WTC11 (cell line): ENCODE measurements around the gene GLCCI1.

ENCODE experiments used
- ATF3 ChIP-seq: sonication (generic); formaldehyde crosslinking; conservative IDR thresholded peaks from 2 replicates; pipeline ENCODE4 v1.8.1; 2022; ENCODE audit warnings: mild to moderate bottlenecking, missing genetic modification reagents
- CTCF ChIP-seq: fragments of 200-600 bp; IDR thresholded peaks from 2 replicates; pipeline ENCODE4 v1.8.0; 2022; ENCODE audit warnings: antibody characterized with exemption
- E2F1 ChIP-seq: sonication (generic); formaldehyde crosslinking; IDR thresholded peaks from 2 replicates; pipeline ENCODE4 v1.8.0; 2022; ENCODE audit warnings: mild to moderate bottlenecking, missing genetic modification reagents
- HMGXB4 ChIP-seq: sonication (generic); formaldehyde crosslinking; IDR thresholded peaks from 2 replicates; pipeline ENCODE4 v1.8.1; 2023; ENCODE audit warnings: mild to moderate bottlenecking, moderate library complexity, missing genetic modification reagents
- MAX ChIP-seq: sonication (generic); formaldehyde crosslinking; IDR thresholded peaks from 2 replicates; pipeline ENCODE4 v1.8.0; 2022; ENCODE audit warnings: mild to moderate bottlenecking, missing genetic modification reagents
- PREB ChIP-seq: sonication (generic); formaldehyde crosslinking; IDR thresholded peaks from 2 replicates; pipeline ENCODE4 v1.8.1; 2022; ENCODE audit warnings: mild to moderate bottlenecking, missing genetic modification reagents, moderate library complexity, borderline replicate concordance
- SP1 ChIP-seq: sonication (generic); formaldehyde crosslinking; conservative IDR thresholded peaks from 2 replicates; pipeline ENCODE4 v1.8.1; 2022; ENCODE audit warnings: missing genetic modification reagents
- STAT6 ChIP-seq: sonication (generic); formaldehyde crosslinking; conservative IDR thresholded peaks from 2 replicates; pipeline ENCODE4 v1.8.1; 2023; ENCODE audit warnings: mild to moderate bottlenecking, low read depth, missing genetic modification reagents, moderate library complexity
- TEAD4 ChIP-seq: sonication (generic); formaldehyde crosslinking; IDR thresholded peaks from 2 replicates; pipeline ENCODE4 v1.8.0; 2022; ENCODE audit warnings: mild to moderate bottlenecking, missing genetic modification reagents
- ZNF281 ChIP-seq: sonication (generic); formaldehyde crosslinking; IDR thresholded peaks from 2 replicates; pipeline ENCODE4 v1.8.0; 2023; ENCODE audit warnings: mild to moderate bottlenecking, missing genetic modification reagents
- ZSCAN18 ChIP-seq: fragments of 250-450 bp; sonication (Bioruptor Pico); IDR thresholded peaks from 2 replicates; pipeline ENCODE4 v2.1.2; 2022; ENCODE audit warnings: mild to moderate bottlenecking, moderate library complexity

- TF ChIP-seq CTCF (no peak), E2F1 (no peak), PREB (CRISPR knock-in tag) (no peak), STAT6 (no peak), HMGXB4 (0 out of 2 replicates have a peak, but pooled peaks have one; percentile 7), ZSCAN18 (CRISPR knock-in tag) (no peak), ZNF281 (CRISPR knock-in tag) (no peak), MAX (CRISPR knock-in tag) (no peak), ATF3 (CRISPR knock-in tag) (no peak), TEAD4 (CRISPR knock-in tag) (no peak), SP1 (no peak)
These were observed 581 bp upstream of the GLCCI1 start for GRCh38 chr7:7967886-7968543.
